Astrocyte (in vitro differentiated cells and primary cell): Measurements from ENCODE around the gene IRAG1. TPM values are rescaled to one million over a fixed set of nuclear protein-coding genes. Genes with fewer than 3 reads are reported as not detected.

Source experiments
- DNase-seq: peaks from one replicate; pipeline ENCODE4 v3.0.0-alpha.2; 2010; ENCODE audit warnings: low read depth
- FAIRE-seq: peaks from 2 replicates; lab custom pipeline; 2011; peaks lifted over from hg19 to GRCh38; lab: Jason Lieb, UNC
- H2AFZ ChIP-seq: 2 replicates; pipeline ENCODE4 v1.6.0; 2012; ENCODE audit warnings: low read depth, low read length, inconsistent platforms
- H3K27ac ChIP-seq: 2 replicates; pipeline ENCODE4 v1.5.1; 2011; ENCODE audit warnings: low read depth, low read length, inconsistent platforms
- H3K27me3 ChIP-seq: 2 replicates; pipeline ENCODE4 v1.6.0; 2011; ENCODE audit warnings: low read length, inconsistent platforms; ENCODE audit not compliant: insufficient read depth
- H3K36me3 ChIP-seq: 2 replicates; pipeline ENCODE4 v1.5.1; 2011; ENCODE audit warnings: low read length, inconsistent platforms; ENCODE audit not compliant: insufficient read depth
- H3K4me1 ChIP-seq: 2 replicates; pipeline ENCODE4 v1.5.1; 2011; ENCODE audit warnings: low read length, inconsistent platforms; ENCODE audit not compliant: insufficient read depth
- H3K4me2 ChIP-seq: 2 replicates; pipeline ENCODE4 v1.6.0; 2012; ENCODE audit warnings: low read length, inconsistent platforms
- H3K4me3 ChIP-seq: 2 replicates; pipeline ENCODE4 v1.5.1; 2011; ENCODE audit warnings: low read depth, mild to moderate bottlenecking, low read length, inconsistent platforms; ENCODE audit not compliant: insufficient read depth
- H3K79me2 ChIP-seq: 2 replicates; pipeline ENCODE4 v1.6.0; 2012; ENCODE audit warnings: mild to moderate bottlenecking, low read length, inconsistent platforms; ENCODE audit not compliant: insufficient read depth
- H3K9ac ChIP-seq: 2 replicates; pipeline ENCODE4 v1.6.0; 2012; ENCODE audit warnings: mild to moderate bottlenecking, low read length, inconsistent platforms
- H3K9me3 ChIP-seq: 2 replicates; pipeline ENCODE4 v1.5.1; 2012; ENCODE audit warnings: low read depth, mild to moderate bottlenecking, low read length, inconsistent platforms; ENCODE audit not compliant: insufficient read depth
- H4K20me1 ChIP-seq: 2 replicates; pipeline ENCODE4 v1.6.0; 2012; ENCODE audit warnings: low read length, inconsistent platforms; ENCODE audit not compliant: insufficient read depth
- H3K27ac Mint-ChIP-seq: one replicate; pipeline ENCODE4 v1.8.0; 2021; ENCODE audit warnings: mild to moderate bottlenecking, mixed read lengths; ENCODE audit not compliant: unreplicated experiment
- H3K27me3 Mint-ChIP-seq: one replicate; pipeline ENCODE4 v1.8.0; 2021; ENCODE audit warnings: low read depth, mixed read lengths; ENCODE audit not compliant: unreplicated experiment
- H3K36me3 Mint-ChIP-seq: one replicate; pipeline ENCODE4 v1.8.0; 2021; ENCODE audit warnings: low read depth, mixed read lengths; ENCODE audit not compliant: unreplicated experiment
- H3K4me1 Mint-ChIP-seq: one replicate; pipeline ENCODE4 v1.8.0; 2021; ENCODE audit warnings: low read depth, mixed read lengths; ENCODE audit not compliant: unreplicated experiment
- H3K4me3 Mint-ChIP-seq: one replicate; pipeline ENCODE4 v1.8.0; 2021; ENCODE audit warnings: mild to moderate bottlenecking, moderate library complexity, mixed read lengths; ENCODE audit not compliant: unreplicated experiment
- H3K9me3 Mint-ChIP-seq: one replicate; pipeline ENCODE4 v1.8.0; 2021; ENCODE audit warnings: mild to moderate bottlenecking, mixed read lengths; ENCODE audit not compliant: unreplicated experiment
- CTCF ChIP-seq: IDR thresholded peaks from 2 replicates; pipeline ENCODE4 v1.5.1; 2011; ENCODE audit warnings: low read depth, mild to moderate bottlenecking, inconsistent platforms, low read length, moderate library complexity; ENCODE audit not compliant: insufficient read depth
- EZH2 ChIP-seq: IDR thresholded peaks from 2 replicates; pipeline ENCODE4 v1.6.1; 2012; ENCODE audit warnings: mild to moderate bottlenecking, low read length, inconsistent platforms; ENCODE audit not compliant: insufficient read depth
- total RNA-seq: library from RNA; stranded (reverse); gene quantifications from 2 replicates; pipeline ENCODE4 v1.2.1, GENCODE V29; 2021

Gene IRAG1
- total RNA-seq, 1 donor from 2014 or later, result 3.7 TPM

GRCh38 chr11:10715571-10715970 is 22.0 kb upstream of the IRAG1 start:
- Mint-ChIP-seq H3K9me3 (peaks cover 5% of the 10 kb centered on the region), H3K27ac (no peak overlapping the region), H3K27me3 (peaks cover 32% of the 10 kb centered on the region), H3K4me3 (no peak overlapping the region), H3K36me3 (no peaks in the 10 kb centered on the region), H3K4me1 (peaks cover 16% of the 10 kb centered on the region)
- H3K9ac ChIP-seq, result no peak overlapping the region
- H3K27me3 ChIP-seq, result peaks cover 5% of the 10 kb centered on the region
- H3K9me3 ChIP-seq, result no peaks in the 10 kb centered on the region
- no peaks in the 10 kb centered on the region for H3K79me2 ChIP-seq
- no peaks in the 10 kb centered on the region for H3K36me3 ChIP-seq
- no peak overlapping the region for H3K4me3 ChIP-seq
- TF ChIP-seq CTCF (no peak), EZH2 (no peak)
- H4K20me1 ChIP-seq, result no peaks in the 10 kb centered on the region
- no peak for DNase-seq
- H2AFZ ChIP-seq, result no peak overlapping the region
- H3K4me1 ChIP-seq, result peaks cover 7% of the 10 kb centered on the region
- H3K4me2 ChIP-seq, result peak overlapping the region; percentile 9
- H3K27ac ChIP-seq, result no peak overlapping the region
- FAIRE-seq, result no peak

DNA sequence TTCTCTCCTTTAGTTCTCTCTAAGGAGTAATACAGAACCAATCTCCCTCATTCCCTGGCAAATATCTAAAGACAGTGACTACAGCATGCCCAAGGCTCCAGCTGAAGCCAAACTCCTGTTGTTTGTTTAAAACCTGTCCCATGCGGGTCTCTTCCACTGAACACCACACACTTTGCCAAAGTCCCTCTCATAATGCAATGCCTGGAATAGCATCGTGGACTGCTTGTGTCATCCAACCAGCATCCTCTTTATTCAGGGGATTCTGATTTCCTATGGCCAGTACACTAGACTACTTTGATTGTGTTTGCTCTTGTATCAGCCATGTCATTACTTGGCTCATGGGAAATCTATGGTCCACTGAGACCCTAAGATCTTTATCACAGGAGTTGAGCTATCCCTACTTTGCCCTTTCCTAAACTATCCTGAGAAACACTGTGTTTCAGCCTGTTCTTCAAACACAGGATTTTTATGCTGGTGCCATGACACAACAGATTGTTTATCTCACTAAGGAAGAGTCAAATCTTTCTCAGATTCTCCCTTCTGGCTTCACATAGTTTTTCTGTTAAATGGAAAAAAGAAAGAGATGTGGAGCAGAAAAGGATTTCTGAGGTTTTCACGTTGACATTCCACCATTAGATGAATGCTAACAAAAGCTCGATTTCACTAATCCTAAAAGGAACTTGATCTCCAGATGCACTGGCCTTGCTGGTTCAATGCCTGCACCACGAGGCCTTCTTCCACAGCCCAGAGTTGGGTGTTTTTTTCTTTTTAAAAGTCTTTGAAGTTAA is 15.9 kb upstream of the IRAG1 start:
- H3K9ac ChIP-seq, result no peak overlapping the region

More for the DNA sequence above, 15.9 kb upstream of the IRAG1 start:
- H3K9me3 ChIP-seq, result no peaks in the 10 kb centered on the region
- Mint-ChIP-seq H3K4me1 (no peaks in the 10 kb centered on the region), H3K36me3 (no peaks in the 10 kb centered on the region), H3K9me3 (no peaks in the 10 kb centered on the region), H3K27me3 (peaks cover 17% of the 10 kb centered on the region), H3K4me3 (no peak overlapping the region), H3K27ac (no peak overlapping the region)
- H3K27ac ChIP-seq, result no peak overlapping the region
- H3K79me2 ChIP-seq, result no peaks in the 10 kb centered on the region
- no peak for TF ChIP-seq EZH2
- no peak for TF ChIP-seq CTCF
- peaks cover 7% of the 10 kb centered on the region for H3K27me3 ChIP-seq
- H3K4me2 ChIP-seq, result no peak overlapping the region
- FAIRE-seq (no peak), DNase-seq (no peak)
- no peaks in the 10 kb centered on the region for H4K20me1 ChIP-seq
- H3K4me1 ChIP-seq, result no peaks in the 10 kb centered on the region
- H3K4me3 ChIP-seq, result no peak overlapping the region
- H3K36me3 ChIP-seq, result no peaks in the 10 kb centered on the region
- H2AFZ ChIP-seq, result no peak overlapping the region
